ENCODE data around the gene ARHGAP25. TPM values are rescaled to one million over a fixed set of nuclear protein-coding genes. Genes with fewer than 3 reads are reported as not detected.
A peak's percentile ranks its signal among the peaks of the same experiment; 100 is the strongest.
"Not testable (repeated sequence)": the region's sequence is repeated elsewhere in the genome, so short reads cannot be mapped to it uniquely, and the experiment has no call there.

Gene ARHGAP25
- total RNA-seq, 1 experiment from 2014 or later: 6.6 TPM

GRCh38 chr2:68800027-68800401 is 65.4 kb downstream of the ARHGAP25 start:
- Histone ChIP-seq H3K36me3 (no peaks in the 10 kb centered on the region), H3K4me1 (peaks cover 12% of the 10 kb centered on the region), H3K27ac (no peak overlapping the region), H3K9me3 (replicated peaks) (no peaks in the 10 kb centered on the region), H3K27me3 (no peaks in the 10 kb centered on the region), H3K4me3 (no peak overlapping the region)
- no peak for DNase-seq

GRCh38 chr2:68800517-68800916 is 65.9 kb downstream of the ARHGAP25 start:
- Histone ChIP-seq H3K4me3 (no peak overlapping the region), H3K36me3 (no peaks in the 10 kb centered on the region), H3K4me1 (peaks cover 12% of the 10 kb centered on the region), H3K27me3 (no peaks in the 10 kb centered on the region), H3K27ac (no peak overlapping the region), H3K9me3 (replicated peaks) (no peaks in the 10 kb centered on the region)
- DNase-seq: no peak

- not testable (repeated sequence) for DNase-seq; H3K27ac ChIP-seq; H3K36me3 ChIP-seq; H3K4me3 ChIP-seq; H3K9me3 ChIP-seq (replicated peaks); H3K27me3 ChIP-seq
- peaks cover 19% of the 10 kb centered on the region; the same call in 1 of the 2 replicates for H3K4me1 ChIP-seq
Measured at GRCh38 chr2:68802161-68802560, 67.5 kb downstream of the ARHGAP25 start.

DNA sequence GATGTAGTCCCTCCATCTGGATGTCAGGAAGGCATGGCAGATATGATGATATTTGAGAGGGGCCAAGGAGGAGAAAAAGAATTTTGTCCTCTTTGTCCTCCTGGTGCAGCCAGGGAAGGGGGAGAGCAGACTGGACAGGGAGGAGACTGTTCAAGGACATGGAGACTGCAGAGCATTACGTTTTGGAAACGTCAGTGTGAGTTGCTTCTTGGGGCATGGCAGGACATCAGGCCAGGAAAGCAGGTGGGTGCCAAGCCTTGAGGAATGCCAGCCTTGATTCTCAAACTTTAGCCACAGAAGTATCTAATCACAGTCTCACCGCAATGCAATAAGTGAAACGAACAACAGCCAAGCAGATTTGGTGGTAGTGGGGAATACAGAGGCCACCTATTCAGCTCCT is 70.4 kb downstream of the ARHGAP25 start:
- Histone ChIP-seq H3K27ac (no peak overlapping the region), H3K27me3 (no peaks in the 10 kb centered on the region), H3K4me1 (peaks cover 19% of the 10 kb centered on the region), H3K9me3 (replicated peaks) (no peaks in the 10 kb centered on the region), H3K36me3 (no peaks in the 10 kb centered on the region), H3K4me3 (no peak overlapping the region)
- DNase-seq: no peak

DNA sequence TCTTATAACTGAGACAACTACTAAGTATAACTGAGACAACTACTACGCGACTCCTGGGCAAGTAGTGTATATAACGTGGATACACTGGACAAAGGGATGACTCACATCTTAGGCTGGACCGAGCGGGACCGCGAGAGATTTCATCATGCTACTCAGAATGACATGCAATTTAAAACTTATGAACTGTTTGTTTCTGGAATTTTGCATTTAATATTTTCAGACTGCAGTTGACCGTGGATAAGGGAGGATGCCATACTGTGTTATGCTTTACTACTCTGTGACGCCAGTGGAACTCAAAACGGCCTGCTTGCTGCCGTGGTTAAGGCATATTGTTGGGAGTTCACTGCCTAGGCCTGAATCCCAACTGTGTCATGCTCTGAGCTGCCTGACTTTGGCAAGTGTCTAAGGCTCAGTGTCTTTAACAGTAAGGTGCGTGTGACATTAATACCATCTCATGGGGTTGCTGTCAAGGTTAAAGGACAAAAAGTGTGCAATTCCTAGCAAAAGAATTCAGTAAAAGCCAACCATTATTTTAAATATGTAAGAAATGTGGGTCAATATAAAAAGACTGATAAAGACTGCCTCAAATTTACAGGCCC is 72.0 kb downstream of the ARHGAP25 start:
- Histone ChIP-seq H3K36me3 (no peaks in the 10 kb centered on the region), H3K27me3 (no peaks in the 10 kb centered on the region), H3K9me3 (replicated peaks) (no peaks in the 10 kb centered on the region), H3K4me3 (no peak overlapping the region), H3K27ac (no peak overlapping the region), H3K4me1 (peaks cover 32% of the 10 kb centered on the region)
- DNase-seq: no peak

DNA sequence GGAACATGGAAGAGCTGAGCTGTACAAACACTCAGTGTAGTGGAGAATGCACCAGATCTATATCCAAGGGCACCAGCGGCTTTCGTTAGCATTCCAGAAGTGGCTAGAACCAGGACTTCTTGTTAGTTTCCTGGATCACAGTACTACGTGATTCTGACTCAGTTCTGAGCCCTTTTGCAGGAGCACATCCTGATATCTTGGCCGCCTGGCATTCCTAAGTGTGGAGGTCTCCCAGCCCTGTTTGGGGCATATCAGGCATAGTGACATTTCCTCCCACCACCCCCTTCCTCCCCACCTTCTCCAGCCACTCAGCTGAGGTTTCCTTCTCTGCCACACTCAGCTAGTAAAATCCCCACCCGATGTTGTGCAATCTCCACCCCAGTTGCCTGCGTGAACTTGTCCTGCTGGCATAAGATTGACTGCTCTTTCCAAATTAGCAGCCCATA is 73.2 kb downstream of the ARHGAP25 start:
- no peak overlapping the region for H3K27ac ChIP-seq
- no peaks in the 10 kb centered on the region for H3K36me3 ChIP-seq
- no peaks in the 10 kb centered on the region for H3K27me3 ChIP-seq
- H3K9me3 ChIP-seq (replicated peaks): no peaks in the 10 kb centered on the region
- DNase-seq: no peak
- H3K4me3 ChIP-seq: no peak overlapping the region
- peaks cover 45% of the 10 kb centered on the region for H3K4me1 ChIP-seq

- peaks cover 62% of the 10 kb centered on the region for H3K4me1 ChIP-seq
- H3K9me3 ChIP-seq (replicated peaks): no peaks in the 10 kb centered on the region
- H3K36me3 ChIP-seq: no peaks in the 10 kb centered on the region
- H3K27me3 ChIP-seq: no peaks in the 10 kb centered on the region
- H3K27ac ChIP-seq: no peak overlapping the region; the same call in 1 of the 2 replicates
- DNase-seq: peak in 1 of 2 experiments; percentile 56
- no peak overlapping the region for H3K4me3 ChIP-seq
Measured at GRCh38 chr2:68809324-68810240, 75.0 kb downstream of the ARHGAP25 start.

DNA sequence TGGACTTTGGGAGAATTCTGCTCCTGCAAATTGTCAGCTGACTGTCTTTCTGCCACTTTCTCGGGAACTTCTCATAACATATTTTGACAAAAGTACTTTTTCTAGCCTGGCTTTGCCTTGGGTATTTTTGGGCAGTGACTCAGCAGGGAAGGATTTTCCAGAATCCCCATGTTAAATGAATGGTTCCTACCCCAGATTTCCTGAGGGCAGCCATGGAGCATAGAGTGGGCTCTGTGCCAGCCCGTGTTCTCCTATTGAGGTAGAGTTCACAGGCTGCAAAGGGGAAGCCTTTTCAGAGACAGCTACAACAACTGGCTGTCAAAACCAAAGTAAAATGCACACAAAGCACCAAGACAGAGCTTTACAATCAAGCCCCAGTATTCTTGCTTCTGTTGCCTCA is 76.8 kb downstream of the ARHGAP25 start:
- Histone ChIP-seq H3K27me3 (no peaks in the 10 kb centered on the region), H3K36me3 (no peaks in the 10 kb centered on the region), H3K9me3 (replicated peaks) (no peaks in the 10 kb centered on the region), H3K4me1 (peaks cover 60% of the 10 kb centered on the region), H3K4me3 (no peak overlapping the region), H3K27ac (peak overlapping the region; percentile 84)
- DNase-seq: peak; percentile 96 to 98

DNA sequence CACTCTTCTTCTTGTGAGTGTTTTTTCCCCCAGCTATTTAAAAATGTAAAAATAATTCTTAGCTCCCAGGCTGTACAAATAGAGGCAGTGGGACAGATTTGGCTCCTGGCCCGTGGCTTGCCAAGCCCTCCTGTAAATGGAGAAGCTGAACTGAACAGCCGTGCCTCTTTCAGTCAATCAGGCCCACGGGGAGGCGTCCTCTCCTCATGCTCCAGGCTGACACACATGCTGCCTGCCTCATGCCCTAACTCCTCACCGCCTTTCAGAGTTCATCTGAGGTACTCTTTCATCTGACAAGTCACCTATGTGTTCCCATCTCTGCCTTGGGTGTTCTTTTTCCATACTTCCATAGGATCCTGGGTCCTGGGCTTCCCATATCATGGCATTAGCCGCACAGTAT is 77.6 kb downstream of the ARHGAP25 start:
- no peaks in the 10 kb centered on the region for H3K27me3 ChIP-seq
- H3K4me1 ChIP-seq: peaks cover 56% of the 10 kb centered on the region
- DNase-seq: peak; percentile 91 to 94
- no peaks in the 10 kb centered on the region for H3K36me3 ChIP-seq
- no peak overlapping the region for H3K4me3 ChIP-seq
- H3K9me3 ChIP-seq (replicated peaks): no peaks in the 10 kb centered on the region
- peak overlapping the region; percentile 84 for H3K27ac ChIP-seq

- Histone ChIP-seq H3K27me3 (no peaks in the 10 kb centered on the region), H3K27ac (peak overlapping the region; percentile 84), H3K4me3 (no peak overlapping the region), H3K36me3 (no peaks in the 10 kb centered on the region), H3K9me3 (replicated peaks) (no peaks in the 10 kb centered on the region), H3K4me1 (peaks cover 56% of the 10 kb centered on the region)
- peak; percentile 90 to 93 for DNase-seq
Measured at GRCh38 chr2:68813596-68813995, 79.0 kb downstream of the ARHGAP25 start.

DNA sequence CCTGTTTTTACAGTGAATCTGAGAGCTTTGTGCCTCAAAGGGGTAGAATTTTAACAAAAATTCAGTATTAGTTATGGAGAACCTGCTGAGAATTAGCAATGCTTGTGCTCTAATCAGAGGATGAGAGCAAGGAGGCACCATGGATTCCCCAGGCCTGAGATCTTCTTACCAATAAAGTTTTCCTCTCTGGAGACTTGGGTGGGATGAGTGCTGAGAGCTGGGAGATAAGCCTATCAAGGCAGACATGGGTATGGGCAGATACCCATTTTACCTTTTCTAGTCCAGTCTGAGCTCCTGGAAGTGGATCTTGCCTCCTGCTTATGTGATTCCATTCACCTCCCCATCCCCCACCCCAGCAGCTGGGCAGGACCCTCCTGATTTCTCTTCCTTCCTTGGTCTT is 82.7 kb downstream of the ARHGAP25 start:
- H3K27ac ChIP-seq: no peak overlapping the region
- H3K4me3 ChIP-seq: no peak overlapping the region
- no peaks in the 10 kb centered on the region for H3K36me3 ChIP-seq
- peaks cover 28% of the 10 kb centered on the region for H3K4me1 ChIP-seq
- DNase-seq: no peak
- H3K27me3 ChIP-seq: no peaks in the 10 kb centered on the region
- H3K9me3 ChIP-seq (replicated peaks): no peaks in the 10 kb centered on the region

GRCh38 chr2:68819556-68819955 is 84.9 kb downstream of the ARHGAP25 start:
- Histone ChIP-seq H3K27ac (no peak overlapping the region), H3K36me3 (no peaks in the 10 kb centered on the region), H3K4me3 (no peak overlapping the region), H3K9me3 (replicated peaks) (no peaks in the 10 kb centered on the region), H3K27me3 (no peaks in the 10 kb centered on the region), H3K4me1 (peaks cover 5% of the 10 kb centered on the region)
- no peak for DNase-seq

DNA sequence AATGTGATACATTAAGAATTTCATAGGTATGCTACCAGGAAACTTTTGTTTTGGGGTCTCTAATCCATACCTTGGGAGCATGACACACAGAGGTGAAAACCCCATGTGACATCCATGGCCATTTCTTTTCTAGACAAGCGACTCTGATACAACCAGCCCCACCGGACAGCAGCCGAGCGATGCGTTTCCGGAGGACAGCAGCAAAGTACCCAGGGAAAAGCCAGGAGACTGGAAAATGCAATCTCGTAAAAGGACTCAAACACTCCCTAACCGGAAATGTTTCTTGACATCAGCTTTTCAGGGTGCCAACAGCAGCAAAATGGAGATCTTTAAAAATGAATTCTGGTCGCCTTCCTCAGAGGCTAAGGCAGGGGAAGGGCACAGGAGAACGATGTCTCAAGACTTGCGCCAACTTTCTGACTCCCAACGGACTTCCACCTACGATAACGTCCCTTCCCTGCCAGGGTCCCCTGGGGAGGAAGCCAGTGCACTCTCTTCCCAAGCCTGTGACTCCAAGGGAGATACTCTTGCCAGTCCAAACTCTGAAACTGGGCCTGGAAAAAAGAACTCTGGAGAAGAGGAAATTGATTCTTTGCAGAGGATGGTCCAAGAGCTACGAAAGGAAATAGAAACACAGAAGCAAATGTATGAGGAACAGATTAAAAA is 87.7 kb downstream of the ARHGAP25 start:
- no peaks in the 10 kb centered on the region for H3K27me3 ChIP-seq

GRCh38 chr2:68824831-68825230 is 90.2 kb downstream of the ARHGAP25 start:
- H3K36me3 ChIP-seq: no peaks in the 10 kb centered on the region
- DNase-seq: no peak
- H3K4me1 ChIP-seq: peaks cover 19% of the 10 kb centered on the region
- H3K4me3 ChIP-seq: no peak overlapping the region
- H3K27ac ChIP-seq: no peak overlapping the region
- no peaks in the 10 kb centered on the region for H3K27me3 ChIP-seq
- H3K9me3 ChIP-seq (replicated peaks): no peaks in the 10 kb centered on the region

More for the DNA sequence above, 87.7 kb downstream of the ARHGAP25 start:
- H3K36me3 ChIP-seq: no peaks in the 10 kb centered on the region
- H3K4me1 ChIP-seq: no peaks in the 10 kb centered on the region
- no peak overlapping the region for H3K4me3 ChIP-seq
- H3K27ac ChIP-seq: no peak overlapping the region
- H3K9me3 ChIP-seq (replicated peaks): no peaks in the 10 kb centered on the region
- no peak for DNase-seq

DNA sequence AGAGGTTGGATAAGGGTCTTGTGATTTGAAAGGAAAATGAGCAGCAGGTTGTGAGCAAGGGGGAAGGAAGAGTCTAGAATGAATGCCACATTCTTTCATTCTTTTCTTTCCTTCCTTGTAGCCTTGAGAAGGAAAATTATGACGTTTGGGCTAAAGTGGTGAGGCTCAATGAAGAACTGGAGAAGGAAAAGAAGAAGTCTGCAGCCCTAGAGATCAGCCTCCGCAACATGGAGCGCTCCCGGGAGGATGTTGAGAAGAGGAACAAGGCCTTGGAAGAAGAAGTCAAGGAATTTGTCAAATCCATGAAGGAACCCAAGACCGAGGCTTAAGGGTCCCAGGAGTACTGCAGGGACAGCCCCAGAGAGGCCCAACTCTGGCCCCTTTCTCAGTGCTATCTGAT is 91.3 kb downstream of the ARHGAP25 start:
- DNase-seq: no peak
- Histone ChIP-seq H3K27me3 (no peaks in the 10 kb centered on the region), H3K4me3 (no peak overlapping the region), H3K9me3 (replicated peaks) (no peaks in the 10 kb centered on the region), H3K27ac (no peak overlapping the region), H3K36me3 (no peaks in the 10 kb centered on the region), H3K4me1 (peaks cover 23% of the 10 kb centered on the region)

Measured in SJCRH30 (cell line).